GM19438 (cell line): ENCODE measurements around the gene SPDYE4.
"Not testable (repeated sequence)": the region's sequence is repeated elsewhere in the genome, so short reads cannot be mapped to it uniquely, and the experiment has no call there.

Experiments
- ATAC-seq: cut with Tn5 transposase; IDR thresholded peaks from one replicate; pipeline ENCODE4 v1.9.1; 2021; ENCODE audit warnings: low read depth; ENCODE audit not compliant: unreplicated experiment

The SPDYE4 gene, protein sequence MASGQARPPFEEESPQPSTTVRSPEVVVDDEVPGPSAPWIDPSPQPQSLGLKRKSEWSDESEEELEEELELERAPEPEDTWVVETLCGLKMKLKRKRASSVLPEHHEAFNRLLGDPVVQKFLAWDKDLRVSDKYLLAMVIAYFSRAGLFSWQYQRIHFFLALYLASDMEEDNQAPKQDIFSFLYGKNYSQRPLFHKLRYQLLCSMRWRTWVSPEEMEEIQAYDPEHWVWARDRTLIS

DNA sequence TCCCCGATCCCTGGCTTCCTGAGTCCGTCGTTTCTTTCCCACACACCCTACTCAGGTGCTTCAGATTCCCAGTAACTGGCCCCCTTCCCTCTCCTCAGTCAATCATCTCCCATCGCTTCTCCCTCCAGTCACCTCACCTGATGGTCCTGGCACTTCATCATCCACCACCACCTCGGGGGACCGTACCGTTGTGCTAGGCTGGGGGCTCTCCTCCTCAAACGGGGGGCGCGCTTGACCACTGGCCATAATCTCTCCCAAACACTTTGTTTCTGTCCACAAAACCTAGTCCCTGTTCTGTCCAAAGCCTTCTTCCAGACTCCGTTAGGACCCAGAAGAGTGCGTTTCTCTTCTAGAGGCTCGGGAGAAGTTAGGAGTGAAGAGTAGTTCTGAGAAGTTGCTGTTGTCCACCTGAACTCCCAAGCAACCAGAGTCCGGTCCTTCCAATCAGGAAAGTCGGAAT is at the start of gene SPDYE4:
SPDYE4 (minus strand) TSS at position 410 of the 460 bp plus-strand sequence; CDS start at position 246, 164 bp downstream.
- ATAC-seq, result no peak

DNA sequence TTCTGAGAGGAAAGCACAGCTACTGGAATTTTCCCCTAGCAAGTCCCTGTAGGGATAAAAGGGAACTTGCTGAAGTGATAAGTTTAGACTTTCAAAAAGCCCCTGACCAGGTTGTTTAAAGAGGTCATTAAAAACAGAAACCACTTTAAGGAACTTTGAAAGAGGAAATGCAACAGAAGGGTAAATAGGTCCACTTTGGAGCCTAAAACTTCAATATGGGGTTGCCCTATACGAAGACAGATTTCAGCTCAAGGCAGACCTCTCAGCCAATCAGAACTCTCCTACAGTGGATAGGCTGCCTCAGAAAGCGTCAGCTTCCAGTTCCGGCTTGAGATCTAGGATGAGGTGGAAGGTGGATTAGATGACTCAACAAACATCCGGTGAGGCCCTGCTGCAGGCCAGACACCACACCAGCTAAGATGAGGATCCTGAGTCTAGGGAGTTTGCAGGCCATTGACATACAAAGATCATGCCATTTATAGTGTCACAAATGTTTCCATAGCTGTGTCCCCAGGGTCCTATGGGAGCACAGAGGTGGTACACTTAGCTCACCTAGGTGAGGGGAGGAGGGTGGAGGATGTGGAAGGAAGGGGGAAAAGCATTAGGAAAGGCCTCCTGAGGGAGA is 48.7 kb upstream of the SPDYE4 start:
- ATAC-seq, result peak; percentile 89

DNA sequence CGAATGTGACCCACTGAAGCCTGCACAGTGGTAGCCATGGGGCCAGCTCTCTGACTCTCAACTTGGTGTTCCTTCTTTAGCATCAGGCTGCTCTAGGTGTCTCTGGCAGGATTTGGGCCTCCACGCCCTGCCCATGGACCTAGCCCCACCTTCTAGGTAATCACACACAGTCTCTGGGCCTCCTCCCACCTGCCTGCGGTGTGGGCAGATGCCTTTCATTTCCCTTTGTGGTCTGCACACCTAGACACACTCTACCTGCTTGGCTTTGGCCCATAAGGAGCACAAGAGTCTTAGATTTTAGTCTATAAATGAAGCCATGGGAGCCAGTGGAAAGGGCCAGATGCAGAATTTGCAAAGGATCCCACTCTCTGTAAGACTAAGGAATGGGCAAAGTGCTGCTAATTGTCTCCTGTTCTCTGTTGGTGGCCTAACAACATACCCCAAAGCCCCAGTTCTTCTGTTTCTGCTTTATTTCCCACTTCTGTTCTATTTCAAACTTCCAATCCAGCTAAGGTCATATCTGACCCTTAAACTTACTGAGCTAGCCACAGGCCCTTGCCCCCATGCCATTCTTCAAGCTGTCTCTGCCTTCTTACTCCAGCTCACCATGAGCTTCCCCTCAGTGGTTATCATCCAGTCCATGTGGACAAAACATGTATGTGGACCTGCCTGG is 48.0 kb upstream of the SPDYE4 start:
- ATAC-seq, result no peak

DNA sequence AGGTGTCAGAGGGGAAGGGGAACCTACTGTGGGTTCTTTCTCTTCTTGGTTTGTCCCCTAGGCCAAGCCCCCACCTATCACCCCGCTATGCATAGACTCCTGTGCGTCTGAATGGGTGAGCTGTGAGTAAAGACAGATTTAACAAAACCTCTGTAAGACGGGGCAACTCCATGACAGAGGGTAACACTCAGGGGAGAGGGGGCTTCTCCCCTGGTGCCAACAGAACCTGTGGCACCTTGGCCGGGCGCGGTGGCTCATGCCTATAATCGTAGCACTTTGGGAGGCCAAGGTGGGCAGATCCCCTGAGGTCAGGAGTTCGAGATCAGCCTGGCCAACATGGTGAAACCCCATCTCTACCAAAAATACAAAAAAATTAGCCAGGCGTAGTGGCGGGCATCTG is 47.0 kb upstream of the SPDYE4 start:
- ATAC-seq, result not testable (repeated sequence)

DNA sequence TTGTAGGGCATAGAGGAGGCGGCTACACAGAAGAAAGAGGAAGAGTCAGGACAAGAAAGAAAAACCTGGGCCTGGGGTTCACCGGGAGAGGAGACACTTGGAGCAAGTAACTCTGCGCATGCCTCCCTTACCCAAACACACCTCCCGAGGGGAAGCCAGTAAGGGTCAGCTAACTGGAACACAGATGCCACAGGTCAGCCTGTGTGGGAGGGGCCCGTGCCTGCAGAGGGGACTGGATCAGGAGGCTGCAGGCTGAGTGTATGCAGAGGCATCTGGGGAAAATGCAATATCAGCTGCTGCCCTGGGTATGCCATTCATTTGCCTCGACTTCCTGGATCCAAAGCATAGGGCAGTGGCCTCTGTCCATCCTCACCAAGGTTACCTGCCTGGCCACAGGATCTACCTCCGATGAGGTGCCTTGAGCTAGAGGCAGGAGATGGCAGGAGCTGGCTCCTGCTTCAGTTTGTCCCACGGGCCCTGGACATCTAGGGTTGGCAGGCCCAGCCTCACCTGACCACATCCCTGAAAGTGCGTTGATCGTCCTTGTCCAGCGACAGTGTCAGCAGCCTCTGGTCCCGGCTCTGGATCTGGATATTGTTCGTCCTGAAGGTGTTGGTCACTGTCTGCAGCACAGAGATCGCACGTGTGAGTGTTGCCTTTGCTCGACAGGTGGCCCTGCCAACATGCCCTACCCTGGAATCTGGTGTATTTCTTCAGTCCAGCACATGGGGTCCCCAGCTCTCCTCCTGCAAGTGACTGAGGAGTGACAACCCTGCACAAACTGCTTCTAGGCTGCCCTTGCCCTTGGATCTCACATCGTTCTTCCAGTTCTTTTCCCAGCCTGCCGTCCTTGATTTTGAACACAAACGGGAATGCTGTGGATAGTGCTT is 45.4 kb upstream of the SPDYE4 start:
- ATAC-seq, result no peak

DNA sequence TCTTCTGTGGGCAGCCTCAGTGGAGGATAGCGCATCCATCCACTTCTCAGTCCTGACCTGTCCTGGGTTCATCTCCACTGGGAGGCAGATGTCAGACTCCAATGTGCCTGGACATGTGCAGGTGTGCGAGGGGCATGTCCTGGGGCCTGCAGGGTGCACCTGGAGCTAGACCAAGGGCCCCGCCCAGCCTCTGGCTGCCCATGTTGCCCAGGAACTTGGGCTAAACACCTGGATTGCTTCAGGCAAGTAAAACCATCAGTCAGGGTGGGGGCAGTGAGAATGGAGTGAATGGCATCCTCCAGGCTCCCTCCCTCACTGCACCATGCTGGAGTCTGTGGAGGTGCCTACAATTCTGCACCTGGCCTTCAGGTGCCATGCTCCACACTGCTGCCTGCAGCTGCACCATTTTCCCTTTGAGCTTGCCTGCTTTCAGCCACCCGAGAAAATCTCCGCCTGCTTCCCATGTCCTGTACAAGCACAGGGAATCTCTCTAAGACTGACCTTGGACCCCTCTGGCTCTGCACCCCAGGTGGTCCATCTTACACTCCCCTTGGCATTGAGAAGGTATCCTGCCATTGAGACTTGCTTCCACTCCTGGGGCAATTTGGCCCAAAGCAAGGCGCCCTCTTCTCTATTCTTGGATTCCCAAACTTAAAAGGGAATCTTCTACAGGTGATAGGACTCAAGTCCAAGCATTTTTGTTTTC is 42.9 kb upstream of the SPDYE4 start:
- ATAC-seq, result no peak

DNA sequence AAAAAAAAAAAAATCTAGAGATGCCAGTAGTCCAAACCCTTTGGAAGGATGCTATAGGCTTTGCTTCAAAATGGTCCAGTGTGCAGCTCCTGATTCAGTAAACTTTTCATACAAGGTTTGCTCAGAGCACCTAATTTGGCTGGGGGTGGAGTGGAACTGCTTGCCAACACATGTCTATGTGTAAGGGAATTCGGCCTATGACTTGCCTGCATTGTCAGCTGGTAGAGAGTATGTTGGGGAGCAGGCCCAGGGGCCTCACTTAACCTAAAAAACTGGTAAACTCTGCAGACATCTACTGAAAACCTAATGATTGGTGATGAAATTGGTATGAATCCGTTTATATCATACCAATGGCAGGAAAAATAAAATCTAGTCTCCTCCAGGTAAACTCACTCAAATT is 42.3 kb upstream of the SPDYE4 start:
- ATAC-seq, result no peak

DNA sequence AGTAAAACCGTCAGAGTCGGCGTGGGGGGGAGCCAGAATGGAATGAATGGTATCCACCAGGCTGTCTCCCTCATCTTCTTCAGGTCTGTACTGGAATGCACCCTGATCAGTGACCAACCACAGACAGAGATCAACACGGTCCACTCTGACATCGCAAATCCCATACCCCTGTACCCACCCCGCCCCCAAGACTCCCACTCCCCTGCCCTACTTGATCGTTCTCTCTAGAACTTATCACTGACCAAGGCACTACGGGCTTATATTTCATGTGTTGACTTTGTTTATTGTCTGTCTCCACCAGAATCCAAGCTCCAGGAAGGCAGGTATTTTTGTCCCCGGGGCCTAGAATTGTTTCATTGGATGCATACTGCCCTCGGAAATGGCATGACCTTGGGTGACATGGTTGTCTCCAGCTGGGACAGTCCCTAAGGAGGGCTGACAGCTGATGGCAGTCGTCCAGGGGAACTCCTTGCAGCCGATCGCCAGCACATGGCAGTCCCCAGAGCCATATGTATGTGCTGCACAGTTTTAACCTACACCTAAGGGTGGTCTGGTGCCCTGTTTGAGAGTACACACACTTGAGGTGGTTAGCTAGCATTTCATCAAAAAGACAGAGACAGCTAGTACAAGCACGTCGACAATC is 41.3 kb upstream of the SPDYE4 start:
- ATAC-seq, result no peak

DNA sequence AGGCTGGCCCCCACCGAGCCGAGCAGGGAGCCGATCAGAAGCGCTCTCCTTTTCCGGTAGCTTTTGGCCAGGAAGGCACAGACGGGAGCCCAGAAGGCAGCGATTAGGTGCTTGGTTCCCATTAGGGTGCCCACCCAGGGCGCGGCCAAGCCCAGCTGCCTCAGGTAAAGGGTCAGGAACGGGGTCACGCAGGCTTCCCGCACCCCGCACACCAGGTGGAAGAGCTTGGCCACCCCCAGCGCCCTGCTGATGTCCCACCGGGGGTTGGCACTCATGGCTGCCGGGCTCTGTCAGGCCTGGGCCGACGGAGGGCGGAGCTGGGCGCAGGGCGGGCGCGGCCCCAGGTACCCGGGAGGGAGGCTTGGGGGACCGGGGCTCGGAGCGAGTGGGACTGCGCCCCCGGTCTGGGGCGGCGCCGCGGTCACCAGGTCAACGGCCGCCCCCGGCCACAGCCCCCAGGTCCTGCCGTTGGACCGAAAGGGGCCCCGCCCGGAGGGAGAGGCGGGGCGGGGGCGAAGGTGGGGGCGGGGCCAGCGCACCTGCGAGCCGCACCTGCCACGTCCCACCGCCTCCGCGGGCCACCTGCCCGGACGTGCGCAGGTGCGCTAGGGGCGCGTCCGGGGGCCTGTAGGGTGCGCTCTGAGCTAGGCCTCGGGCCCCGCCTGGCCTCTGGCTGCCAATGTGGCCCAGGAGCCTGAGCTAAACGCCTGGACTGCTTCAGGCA is 40.7 kb upstream of the SPDYE4 start, which contains the start of gene MFSD6L:
MFSD6L (minus strand) TSS at position 520 of the 724 bp plus-strand sequence; CDS start at position 275, 245 bp downstream.
- ATAC-seq, result no peak

DNA sequence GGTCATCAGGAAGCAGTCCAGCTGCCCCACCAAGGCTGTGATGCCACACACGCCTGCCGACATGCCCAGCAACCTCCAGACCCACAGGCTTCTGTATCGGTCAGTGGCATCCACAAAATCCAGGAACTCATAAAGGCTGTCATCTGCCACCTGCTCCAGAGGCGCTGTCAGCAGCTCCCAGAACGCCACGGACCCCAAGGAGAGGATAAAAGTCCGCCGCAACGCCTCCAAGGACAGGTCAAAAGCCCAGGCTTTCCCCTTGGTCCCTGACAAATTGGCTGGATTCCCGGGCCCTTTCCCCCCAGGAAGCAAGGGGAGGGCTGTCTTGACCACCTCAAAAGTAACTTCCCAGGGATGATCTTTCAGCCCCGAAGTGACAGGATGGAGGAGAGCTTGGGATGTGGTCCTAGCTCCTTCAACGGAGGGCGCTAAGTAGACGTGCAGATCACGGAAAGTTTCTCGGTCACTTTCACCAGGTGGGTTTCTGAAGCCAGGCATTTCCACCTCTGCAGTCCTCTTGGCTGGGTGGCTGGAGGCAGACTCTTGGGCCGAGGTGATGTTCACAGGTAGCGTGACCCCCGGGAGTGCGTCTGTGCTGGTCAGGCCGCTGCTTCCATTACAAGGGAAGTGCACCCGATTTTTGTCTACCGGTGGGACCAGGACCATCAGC is 40.0 kb upstream of the SPDYE4 start:
- ATAC-seq, result no peak

DNA sequence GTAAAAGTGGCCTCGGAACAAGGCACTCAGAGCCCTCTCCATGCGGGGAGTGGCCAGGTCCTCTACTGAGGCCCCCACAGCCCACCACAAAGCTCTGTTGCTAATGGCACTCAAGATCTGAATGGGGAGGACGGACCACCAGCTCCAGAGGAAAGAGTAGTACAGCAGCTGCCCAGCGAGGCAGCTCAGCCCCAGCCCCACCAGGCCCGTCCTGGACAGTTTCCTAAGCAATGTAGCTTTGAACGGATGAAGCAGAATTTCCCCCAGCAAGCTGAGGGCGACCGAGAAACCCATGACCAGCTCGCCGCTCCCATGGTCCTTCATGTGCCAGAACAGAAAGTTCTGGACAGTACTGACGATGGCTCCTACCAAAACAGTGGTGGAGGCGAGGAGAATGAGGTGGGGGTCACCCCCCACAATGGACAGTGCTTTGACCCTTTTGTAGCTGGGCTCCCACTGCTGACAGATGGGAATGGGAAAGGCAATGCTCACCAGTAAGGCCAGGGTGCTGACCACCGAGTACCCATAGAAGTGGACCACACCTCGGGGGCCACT is 39.4 kb upstream of the SPDYE4 start:
- ATAC-seq, result no peak

DNA sequence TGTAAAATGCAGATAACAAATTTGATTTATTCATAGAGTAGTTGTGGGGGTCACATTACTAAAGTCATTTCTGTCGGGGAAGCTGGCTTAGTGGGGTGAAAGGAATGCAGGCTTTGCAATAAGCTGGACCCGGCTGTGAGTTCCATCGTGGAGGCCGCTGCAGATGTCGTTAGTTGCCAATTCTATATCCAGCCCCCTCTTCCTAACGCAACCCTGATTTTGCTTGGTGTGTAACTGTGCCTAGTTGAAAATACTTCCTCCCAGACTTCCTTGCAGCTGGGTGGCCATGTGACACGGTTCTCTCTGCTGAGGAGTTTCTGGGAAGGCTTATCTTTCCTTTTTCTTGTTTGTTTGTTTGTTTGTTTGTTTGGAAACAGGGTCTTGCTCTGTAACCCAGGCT is 36.3 kb upstream of the SPDYE4 start:
- ATAC-seq, result no peak

DNA sequence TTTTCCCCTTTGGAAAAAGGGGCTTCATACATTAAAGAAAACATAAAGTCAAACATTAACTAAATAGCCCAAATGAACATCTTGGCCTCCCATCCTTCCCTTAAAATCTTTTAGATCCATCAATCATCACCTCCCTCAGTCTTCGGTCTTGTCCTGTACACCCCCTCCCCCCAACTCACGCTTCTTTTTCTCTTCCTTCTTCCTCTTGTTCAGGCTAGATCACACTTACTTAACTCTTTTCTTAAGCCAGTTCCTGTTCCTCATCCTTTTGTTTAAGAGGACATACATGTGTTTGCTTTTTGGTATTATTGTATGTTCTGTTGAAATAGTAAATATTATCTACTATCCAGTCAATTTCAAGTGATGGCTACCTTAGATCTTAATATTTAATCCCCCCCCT is 35.3 kb upstream of the SPDYE4 start:
- ATAC-seq, result no peak

DNA sequence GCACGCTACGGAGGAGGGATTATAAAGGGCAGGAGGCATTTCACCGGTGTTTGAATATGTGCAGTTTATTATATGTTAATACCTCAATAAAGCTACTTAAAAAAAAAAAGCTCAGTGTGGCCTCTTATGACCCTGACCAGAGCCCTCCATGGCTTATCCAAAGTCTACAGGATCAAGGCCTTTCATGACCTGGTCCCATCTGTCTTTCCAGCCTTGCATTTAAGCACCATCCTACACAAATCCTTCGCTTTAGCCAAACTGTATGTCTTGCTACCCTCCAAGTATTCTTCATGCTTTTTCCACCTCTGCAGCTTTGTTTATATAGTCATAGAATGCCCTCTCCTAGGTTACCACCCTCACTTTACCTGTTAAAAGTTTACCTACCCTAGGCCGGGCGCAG is 34.3 kb upstream of the SPDYE4 start:
- ATAC-seq, result no peak

DNA sequence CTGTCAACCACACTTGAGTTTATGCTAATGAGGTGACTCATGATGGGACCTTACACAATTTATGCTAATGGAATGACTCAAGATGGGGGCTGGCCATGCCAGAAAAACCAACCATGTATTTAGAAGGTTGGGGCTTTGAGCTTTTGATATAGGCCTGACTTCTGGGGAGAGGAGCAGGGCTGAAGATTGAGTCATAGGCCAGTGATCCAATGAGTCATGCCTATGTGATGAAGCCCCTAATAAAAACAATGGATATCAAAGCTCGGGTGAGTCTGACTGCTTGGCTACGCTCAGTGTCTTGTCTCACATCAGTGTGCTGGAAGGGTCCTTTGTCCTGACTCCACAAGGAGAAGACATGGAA is 33.5 kb upstream of the SPDYE4 start:
- ATAC-seq, result no peak

DNA sequence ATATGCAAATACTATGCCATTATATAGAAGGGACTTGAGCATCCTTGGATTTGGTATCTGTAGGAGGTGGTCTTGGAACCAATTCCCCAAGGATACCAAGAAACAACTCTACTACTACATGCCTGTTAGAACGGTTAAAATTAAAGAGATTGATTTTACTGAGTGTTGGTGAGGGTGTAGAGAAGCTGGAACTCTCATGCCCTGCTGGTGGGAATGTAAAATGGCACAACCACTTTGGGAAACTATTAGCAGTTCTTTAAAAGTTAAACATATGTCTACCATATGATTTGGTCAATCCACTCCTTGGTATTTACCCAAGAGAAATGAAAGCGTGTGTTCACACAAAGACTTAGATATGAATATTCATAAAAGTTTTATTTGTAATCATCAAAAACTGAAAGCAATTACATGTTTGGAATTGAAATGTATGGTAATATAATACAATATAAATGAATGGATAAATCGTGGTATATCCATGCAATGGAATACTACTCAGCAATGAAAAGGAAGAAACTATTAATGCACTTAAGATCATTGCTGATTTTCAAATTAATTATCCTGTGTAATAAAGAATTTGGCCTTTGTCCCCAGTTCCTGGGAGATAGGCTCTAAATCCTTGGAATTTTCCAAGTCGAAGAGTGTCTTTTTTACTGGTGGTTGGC is 33.0 kb upstream of the SPDYE4 start:
- no peak for ATAC-seq

DNA sequence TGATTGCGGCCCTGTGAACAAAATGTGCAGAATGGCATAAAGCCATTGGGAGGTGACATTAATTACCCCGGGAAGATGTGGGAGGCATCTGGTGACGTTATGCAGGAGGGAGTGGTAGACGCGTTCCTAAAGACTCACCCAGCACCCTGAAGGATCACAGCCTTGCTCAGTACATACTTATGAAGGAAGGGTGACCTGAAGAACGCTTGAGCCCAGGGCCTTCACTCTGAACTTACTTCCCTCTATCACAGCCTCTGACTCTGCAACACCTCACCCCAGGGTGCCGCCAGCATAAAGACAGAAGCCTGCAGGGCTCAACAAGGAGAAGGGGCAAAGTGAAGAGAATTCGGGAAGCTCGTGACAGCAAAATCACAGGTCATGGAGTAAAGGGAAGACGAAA is 31.4 kb upstream of the SPDYE4 start:
- no peak for ATAC-seq

DNA sequence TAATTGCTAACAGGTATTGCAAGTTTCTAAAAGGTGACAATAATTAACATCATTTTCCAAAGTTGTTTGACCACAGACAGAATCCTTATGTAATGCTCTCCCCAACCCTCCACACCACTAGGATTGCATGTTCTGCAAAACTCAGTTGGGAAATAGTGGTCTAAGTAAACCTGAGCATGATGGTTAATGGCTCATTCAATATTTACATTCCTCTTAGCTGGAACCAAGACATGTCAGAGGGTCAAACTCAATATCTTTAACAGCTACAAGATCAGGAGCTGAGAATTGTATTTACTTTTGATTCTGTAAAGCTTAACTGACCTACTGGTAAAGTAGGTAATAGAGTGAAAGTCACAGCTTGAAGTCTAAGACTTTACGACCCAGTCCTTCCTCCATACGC is 30.7 kb upstream of the SPDYE4 start:
- ATAC-seq, result no peak
